NB4 (cell line): ENCODE results near the gene SIX6.

Experiments used
- CTCF ChIP-seq: IDR thresholded peaks from one replicate; pipeline ENCODE4 v1.5.1; 2012; ENCODE audit warnings: low read depth, low read length
- MAX ChIP-seq: IDR thresholded peaks from 2 replicates; pipeline ENCODE4 v1.6.1; 2011; ENCODE audit warnings: low read depth, low read length
- MYC ChIP-seq: IDR thresholded peaks from 2 replicates; pipeline ENCODE4 v1.6.1; 2011; ENCODE audit warnings: low read depth, low read length
- POLR2A ChIP-seq: IDR thresholded peaks from 2 replicates; pipeline ENCODE4 v1.6.1; 2011; ENCODE audit warnings: mild to moderate bottlenecking; ENCODE audit not compliant: insufficient read length; ENCODE audit errors: extremely low read depth

GRCh38 chr14:60561845-60562746, 53.1 kb downstream of the SIX6 start:
- TF ChIP-seq CTCF (peak; percentile 69), MAX (0 out of 2 replicates have a peak, but pooled peaks have one; percentile 28), POLR2A (no peak), MYC (no peak)
